ENCODE results near the gene GHRHR. TPM values are rescaled to one million over a fixed set of nuclear protein-coding genes. Genes with fewer than 3 reads are reported as not detected.

Gene GHRHR
- total and polyA plus RNA-seq, 7 donors: 0.03 to 0.16 TPM; not detected in 5

- intact Hi-C loops (cut with DNase I): no loop called here
- DNase-seq (no peak), ATAC-seq (no peak)
- WGBS, 3 donors: 89 to 96% (median 90%) methylated on average over 3 of the region's 3 CpGs
- H3K27ac ChIP-seq: no peak overlapping the region
- no peaks in the 10 kb centered on the region for H3K36me3 ChIP-seq (ENCODE audit: insufficient read depth in 1 of 2, low read depth in 1 of 2)
- TF ChIP-seq CTCF (IDR thresholded peaks at IDR 0.05): no peak
- H3K4me1 ChIP-seq: no peaks in the 10 kb centered on the region
- H3K27me3 ChIP-seq (ENCODE audit: insufficient read depth in 3 of 3, low read length in 2 of 3): peaks cover 0 to 2% (median 0%) of the 10 kb centered on the region in 3 donors
- H3K4me3 ChIP-seq: no peak overlapping the region
- no peaks in the 10 kb centered on the region for H3K9me3 ChIP-seq
These were observed 56.4 kb downstream of the GHRHR start for GRCh38 chr7:31020161-31020560.

- H3K27ac ChIP-seq: no peak overlapping the region
- ATAC-seq: no peak
These were observed 56.9 kb downstream of the GHRHR start for GRCh38 chr7:31020652-31021051.

GRCh38 chr7:31022117-31022516, 58.4 kb downstream of the GHRHR start:
- no peak for TF ChIP-seq CTCF (IDR thresholded peaks at IDR 0.05)
- DNase-seq (no peak), ATAC-seq (no peak)
- H3K27ac ChIP-seq: no peak overlapping the region
- no peaks in the 10 kb centered on the region for H3K4me1 ChIP-seq
- intact Hi-C loops (cut with DNase I): no loop called here
- H3K36me3 ChIP-seq (ENCODE audit: insufficient read depth in 1 of 2, low read depth in 1 of 2): no peaks in the 10 kb centered on the region
- H3K27me3 ChIP-seq (ENCODE audit: insufficient read depth in 3 of 3, low read length in 2 of 3): peaks cover 0 to 4% (median 2%) of the 10 kb centered on the region in 3 donors
- H3K9me3 ChIP-seq: no peaks in the 10 kb centered on the region
- 89 to 98% (median 92%) methylated on average over 4 of the region's 4 CpGs for WGBS, 3 donors
- H3K4me3 ChIP-seq: no peak overlapping the region

More at GRCh38 chr7:31020652-31021051, 56.9 kb downstream of the GHRHR start:
- intact Hi-C loops (cut with DNase I): no loop called here
- H3K36me3 ChIP-seq (ENCODE audit: insufficient read depth in 1 of 2, low read depth in 1 of 2): no peaks in the 10 kb centered on the region
- peaks cover 0 to 2% (median 0%) of the 10 kb centered on the region in 3 donors for H3K27me3 ChIP-seq (ENCODE audit: insufficient read depth in 3 of 3, low read length in 2 of 3)
- H3K4me3 ChIP-seq: no peak overlapping the region
- 87 to 89% (median 88%) methylated on average over 3 of the region's 3 CpGs for WGBS, 3 donors
- H3K9me3 ChIP-seq: no peaks in the 10 kb centered on the region
- TF ChIP-seq CTCF (IDR thresholded peaks at IDR 0.05): no peak
- no peak for DNase-seq
- H3K4me1 ChIP-seq: no peaks in the 10 kb centered on the region

GRCh38 chr7:31022726-31023125, 59.0 kb downstream of the GHRHR start:
- Histone ChIP-seq H3K9me3 (no peaks in the 10 kb centered on the region), H3K4me1 (no peaks in the 10 kb centered on the region), H3K27ac (no peak overlapping the region), H3K4me3 (no peak overlapping the region), H3K27me3 (ENCODE audit: insufficient read depth in 3 of 3, low read length in 2 of 3) (peaks cover 0 to 10% (median 3%) of the 10 kb centered on the region in 3 donors), H3K36me3 (ENCODE audit: insufficient read depth in 1 of 2, low read depth in 1 of 2) (no peaks in the 10 kb centered on the region)
- TF ChIP-seq CTCF (IDR thresholded peaks at IDR 0.05): no peak
- intact Hi-C loops (cut with DNase I): no loop called here
- WGBS, 3 donors: 82 to 95% (median 94%) methylated on average over 3 of the region's 3 CpGs
- ATAC-seq: no peak
- DNase-seq: no peak

- H3K4me1 ChIP-seq: no peaks in the 10 kb centered on the region
- no peak for DNase-seq
- WGBS, 3 donors: 94 to 96% (median 96%) methylated on average over 5 of the region's 5 CpGs
- H3K27me3 ChIP-seq (ENCODE audit: insufficient read depth in 3 of 3, low read length in 2 of 3): peaks cover 0 to 16% (median 3%) of the 10 kb centered on the region in 3 donors
- no peaks in the 10 kb centered on the region for H3K9me3 ChIP-seq
- H3K36me3 ChIP-seq (ENCODE audit: insufficient read depth in 1 of 2, low read depth in 1 of 2): no peaks in the 10 kb centered on the region
- no peak overlapping the region for H3K4me3 ChIP-seq
- intact Hi-C loops (cut with DNase I): no loop called here
- no peak for ATAC-seq
- no peak for TF ChIP-seq CTCF (IDR thresholded peaks at IDR 0.05)
- no peak overlapping the region for H3K27ac ChIP-seq
These were observed 60.1 kb downstream of the GHRHR start for GRCh38 chr7:31023877-31024276.
